Vagina (tissue), 2 donors: ENCODE results near the gene CDK5R1.

ENCODE experiments used
- POLR2A ChIP-seq, 2 donors: fragments of 450-650 bp; IDR thresholded peaks; one replicate each; pipeline ENCODE4 v1.6.1; 2017; ENCODE audit warnings: antibody characterized with exemption in 2 of 2, mild to moderate bottlenecking in 2 of 2, moderate library complexity in 2 of 2
- POLR2AphosphoS5 ChIP-seq, 2 donors: sonication (generic); formaldehyde crosslinking; IDR thresholded peaks; one replicate each; pipeline ENCODE4 v1.9.0; 2017; ENCODE audit warnings: antibody characterized with exemption in 2 of 2, mild to moderate bottlenecking in 2 of 2, low read depth in 1 of 2; ENCODE audit not compliant: insufficient read depth in 1 of 2
- TF ChIP-seq, protein P1 (sequence below), 3 experiments: fragments of 450-650 bp in 2 of 3; fragments of 200-600 bp in 1 of 3; sonication (generic) in 1 of 3; IDR thresholded peaks; one replicate each; pipeline ENCODE4 v1.5.1; 2017 to 2019; ENCODE audit warnings: antibody characterized with exemption in 3 of 3, mild to moderate bottlenecking in 2 of 3, moderate library complexity in 2 of 3

GRCh38 chr17:32488177-32488542, 1.4 kb downstream of the CDK5R1 start:
- no peak for TF ChIP-seq POLR2A (IDR thresholded peaks at IDR 0.05)
- no peak for TF ChIP-seq POLR2AphosphoS5 (IDR thresholded peaks at IDR 0.05; ENCODE audit: insufficient read depth in 1 of 2, low read depth in 1 of 2)
- TF ChIP-seq, protein P1, sequence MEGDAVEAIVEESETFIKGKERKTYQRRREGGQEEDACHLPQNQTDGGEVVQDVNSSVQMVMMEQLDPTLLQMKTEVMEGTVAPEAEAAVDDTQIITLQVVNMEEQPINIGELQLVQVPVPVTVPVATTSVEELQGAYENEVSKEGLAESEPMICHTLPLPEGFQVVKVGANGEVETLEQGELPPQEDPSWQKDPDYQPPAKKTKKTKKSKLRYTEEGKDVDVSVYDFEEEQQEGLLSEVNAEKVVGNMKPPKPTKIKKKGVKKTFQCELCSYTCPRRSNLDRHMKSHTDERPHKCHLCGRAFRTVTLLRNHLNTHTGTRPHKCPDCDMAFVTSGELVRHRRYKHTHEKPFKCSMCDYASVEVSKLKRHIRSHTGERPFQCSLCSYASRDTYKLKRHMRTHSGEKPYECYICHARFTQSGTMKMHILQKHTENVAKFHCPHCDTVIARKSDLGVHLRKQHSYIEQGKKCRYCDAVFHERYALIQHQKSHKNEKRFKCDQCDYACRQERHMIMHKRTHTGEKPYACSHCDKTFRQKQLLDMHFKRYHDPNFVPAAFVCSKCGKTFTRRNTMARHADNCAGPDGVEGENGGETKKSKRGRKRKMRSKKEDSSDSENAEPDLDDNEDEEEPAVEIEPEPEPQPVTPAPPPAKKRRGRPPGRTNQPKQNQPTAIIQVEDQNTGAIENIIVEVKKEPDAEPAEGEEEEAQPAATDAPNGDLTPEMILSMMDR (IDR thresholded peaks at IDR 0.05), result no peak
